NCI-H1092 (cell line): ENCODE data around the gene OR9Q1.
"Not testable (repeated sequence)": the region's sequence is repeated elsewhere in the genome, so short reads cannot be mapped to it uniquely, and the experiment has no call there.

Experiments
- DNase-seq: peaks from one replicate; lab custom pipeline; 2025; lab: John Stamatoyannopoulos, UW

Gene OR9Q1

GRCh38 chr11:58023435-58023931, at the start of gene OR9Q1:
OR9Q1 (plus strand) TSS chr11:58023881; CDS start chr11:58179445, 155,564 bp downstream.
- DNase-seq: no peak

DNA sequence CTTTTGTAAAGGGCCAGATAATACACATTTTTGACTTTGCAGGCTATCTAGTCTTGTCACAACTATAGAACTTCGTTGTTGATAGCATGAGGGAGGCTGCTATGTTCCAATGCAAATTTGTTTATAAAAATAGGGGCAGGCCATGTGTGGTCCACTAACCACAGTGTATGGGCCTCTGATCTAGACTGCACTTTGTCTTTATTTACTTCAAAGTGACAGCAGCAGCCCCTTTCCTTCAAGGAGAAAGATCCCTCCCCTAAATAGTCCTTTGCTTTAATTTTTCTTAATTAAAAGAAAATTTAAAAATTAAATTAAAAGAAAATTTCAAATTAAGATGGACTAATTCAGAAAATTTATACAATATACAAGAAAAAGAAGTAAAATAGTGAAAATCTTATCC, 49.5 kb upstream of the OR9Q1 start:
- DNase-seq: no peak

DNA sequence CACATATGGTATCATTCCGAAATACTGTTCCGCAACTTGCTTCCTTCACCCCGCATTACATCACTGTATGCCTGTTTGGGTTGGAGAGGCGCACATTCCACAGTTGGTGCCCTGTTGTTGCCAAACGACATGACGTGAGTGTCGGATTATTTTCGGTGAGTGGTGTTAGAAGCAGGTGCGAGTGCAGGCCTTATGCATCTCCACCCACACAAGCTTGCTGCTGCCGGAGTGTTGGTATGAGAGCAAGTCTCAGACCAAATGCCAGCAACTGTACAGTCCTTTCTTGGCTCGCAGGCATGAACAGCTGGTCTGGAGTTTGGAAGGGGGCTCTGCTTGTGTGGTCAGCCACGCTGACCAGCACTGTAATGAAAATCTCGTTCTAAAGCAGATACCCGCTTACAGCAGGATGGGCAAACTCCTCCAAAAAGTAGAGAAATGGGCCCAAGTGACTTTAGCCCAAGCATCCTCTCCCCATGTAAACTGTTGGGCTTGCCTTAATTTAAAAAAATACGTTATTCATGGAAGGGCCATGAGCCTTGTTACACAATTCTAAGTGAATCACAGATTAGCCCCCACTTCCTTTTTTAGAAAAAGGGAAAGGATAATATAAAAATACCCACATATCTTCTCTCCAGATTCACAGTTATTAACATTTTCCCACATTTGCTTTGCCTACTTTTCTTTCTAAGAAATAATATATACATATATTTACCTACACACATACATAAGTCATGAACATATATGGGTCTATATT, 48.7 kb upstream of the OR9Q1 start:
- DNase-seq: no peak

- DNase-seq: no peak
Observed at GRCh38 chr11:57977709-57978108, 46.0 kb upstream of the OR9Q1 start.

- DNase-seq: no peak
Observed at GRCh38 chr11:57978686-57979531, 44.8 kb upstream of the OR9Q1 start.

- DNase-seq: no peak
Observed at GRCh38 chr11:57979532-57980079, 44.1 kb upstream of the OR9Q1 start.

GRCh38 chr11:57980201-57980600, 43.5 kb upstream of the OR9Q1 start:
- DNase-seq: no peak

GRCh38 chr11:57981536-57981935, 42.1 kb upstream of the OR9Q1 start:
- no peak for DNase-seq

- no peak for DNase-seq
Observed at GRCh38 chr11:57982776-57983175, 40.9 kb upstream of the OR9Q1 start.

DNA sequence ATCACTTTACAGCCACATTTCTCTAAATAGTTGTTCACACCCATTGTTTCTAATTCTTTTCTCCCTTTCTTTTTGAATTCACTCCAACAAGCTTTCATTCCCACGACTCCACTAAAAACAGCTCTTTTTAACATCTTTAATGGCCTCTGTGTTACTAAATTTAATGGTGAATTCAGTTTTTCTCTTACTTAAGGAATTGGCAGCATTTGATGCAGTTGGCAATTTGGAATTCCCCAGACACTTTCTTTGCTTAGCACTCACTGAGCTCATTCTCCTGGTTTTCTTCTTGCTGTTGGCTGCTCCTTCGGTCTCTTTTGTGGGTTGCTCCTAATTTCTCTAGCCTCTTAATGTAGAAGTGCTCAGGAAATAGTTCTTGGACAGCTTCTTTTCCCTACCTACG, 40.5 kb upstream of the OR9Q1 start:
- DNase-seq: no peak

GRCh38 chr11:57999523-57999922, 24.2 kb upstream of the OR9Q1 start:
- DNase-seq: not testable (repeated sequence)

DNA sequence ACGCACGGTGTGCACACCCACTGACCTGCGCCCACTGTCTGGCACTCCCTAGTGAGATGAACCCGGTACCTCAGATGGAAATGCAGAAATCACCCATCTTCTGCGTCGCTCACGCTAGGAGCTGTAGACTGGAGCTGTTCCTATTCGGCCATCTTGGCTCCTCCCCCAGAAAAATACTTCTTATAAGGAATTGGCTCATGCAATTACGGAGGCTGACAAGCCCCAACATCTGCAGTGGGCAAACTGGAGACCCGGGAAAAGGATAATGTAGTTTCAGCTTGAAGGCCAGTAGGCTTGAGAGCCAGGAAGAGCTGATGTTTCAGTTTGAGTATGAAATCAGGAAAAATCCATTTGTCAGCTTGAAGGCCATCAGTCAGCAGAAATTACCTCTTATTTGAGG, 23.7 kb upstream of the OR9Q1 start:
- not testable (repeated sequence) for DNase-seq

DNA sequence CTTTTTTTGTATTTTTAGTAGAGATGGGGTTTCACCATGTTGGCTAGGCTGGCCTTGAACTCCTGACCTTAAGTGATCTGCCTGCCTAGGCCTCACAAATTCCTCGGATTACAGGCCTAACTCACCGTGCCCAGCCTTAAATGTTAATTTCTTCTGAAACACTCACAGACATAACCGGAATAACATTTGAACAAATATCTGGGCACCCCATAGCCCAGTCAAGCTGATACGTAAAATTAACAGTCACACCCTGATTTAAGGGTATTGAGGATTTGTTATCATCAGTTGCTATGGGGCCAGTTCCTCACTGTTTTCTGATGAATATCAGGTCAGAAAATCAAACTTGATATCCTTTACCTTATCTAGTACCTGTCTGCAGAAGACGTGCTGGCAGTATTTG, 23.0 kb upstream of the OR9Q1 start:
- no peak for DNase-seq

DNA sequence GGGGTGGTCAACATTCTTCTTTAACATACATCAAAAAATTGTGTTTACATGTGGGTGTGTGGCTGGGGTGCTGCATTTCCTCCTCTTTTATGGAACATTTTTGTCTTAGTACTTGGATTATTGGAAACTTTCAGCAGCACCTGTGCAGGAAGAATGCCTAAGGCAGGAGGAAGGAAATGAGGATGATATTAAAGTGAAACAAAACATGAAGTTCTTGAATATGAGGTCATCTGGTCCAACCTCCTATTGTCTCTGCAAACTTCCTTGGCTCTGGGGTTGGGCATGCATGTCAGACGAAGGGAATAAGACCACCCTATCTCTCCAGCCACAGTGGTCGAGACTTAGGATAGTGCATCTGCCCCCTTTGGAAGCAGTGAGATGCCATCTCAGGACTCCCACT, 20.6 kb upstream of the OR9Q1 start:
- DNase-seq: no peak

- DNase-seq: no peak
Observed at GRCh38 chr11:58003591-58003990, 20.1 kb upstream of the OR9Q1 start.

- no peak for DNase-seq
Observed at GRCh38 chr11:58004664-58005063, 19.0 kb upstream of the OR9Q1 start.

GRCh38 chr11:58006940-58007339, 16.7 kb upstream of the OR9Q1 start:
- no peak for DNase-seq

GRCh38 chr11:58011771-58012170, 11.9 kb upstream of the OR9Q1 start:
- no peak for DNase-seq

GRCh38 chr11:58024601-58025091, 965 bp downstream of the OR9Q1 start:
- peak; percentile 80 for DNase-seq

DNA sequence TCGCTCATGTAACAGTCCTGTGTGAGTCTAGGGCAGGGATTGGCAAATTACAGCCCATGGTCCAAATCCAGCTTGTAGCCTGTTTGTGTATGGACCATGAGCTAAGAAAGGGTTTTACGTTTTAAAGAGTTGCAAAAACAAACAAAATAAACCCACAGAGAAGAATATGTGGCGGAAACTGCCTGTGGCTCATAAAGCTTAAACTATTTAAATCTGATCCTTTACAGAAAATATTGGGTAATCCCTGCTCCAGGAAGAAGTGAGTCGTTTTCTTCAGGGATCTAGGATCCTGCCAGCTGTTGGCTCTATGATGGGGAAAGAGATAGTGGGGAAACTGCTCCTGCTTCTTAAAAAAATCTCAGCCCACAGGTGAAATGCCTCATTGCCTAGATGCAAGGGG, 3.7 kb downstream of the OR9Q1 start:
- no peak for DNase-seq

- no peak for DNase-seq
Observed at GRCh38 chr11:58028687-58029411, 5.2 kb downstream of the OR9Q1 start.

DNA sequence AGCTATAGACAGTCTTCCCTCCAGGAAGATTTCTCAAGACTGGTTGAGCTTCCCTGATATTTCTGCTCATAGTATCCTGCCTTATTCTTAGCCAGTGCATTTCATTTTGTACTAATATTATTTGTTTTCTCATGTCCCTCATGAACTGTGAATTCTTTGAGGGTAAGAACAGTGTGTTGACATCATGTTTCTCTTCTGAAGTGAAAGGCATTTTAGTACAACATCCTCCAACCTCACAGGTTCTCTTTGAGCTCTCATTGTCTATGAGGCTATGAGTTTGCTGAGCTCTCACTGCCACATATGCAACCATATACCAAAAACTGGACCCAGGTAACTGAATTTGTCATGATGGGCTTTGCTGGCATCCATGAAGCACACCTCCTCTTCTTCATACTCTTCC, 7.0 kb downstream of the OR9Q1 start, which contains the start of gene OR6Q1:
OR6Q1 (plus strand) TSS at position 301 of the 400 bp plus-strand sequence; CDS start at position 301, 0 bp downstream.
- DNase-seq: no peak
